Measurements from ENCODE around the gene CCDC182.

DNA sequence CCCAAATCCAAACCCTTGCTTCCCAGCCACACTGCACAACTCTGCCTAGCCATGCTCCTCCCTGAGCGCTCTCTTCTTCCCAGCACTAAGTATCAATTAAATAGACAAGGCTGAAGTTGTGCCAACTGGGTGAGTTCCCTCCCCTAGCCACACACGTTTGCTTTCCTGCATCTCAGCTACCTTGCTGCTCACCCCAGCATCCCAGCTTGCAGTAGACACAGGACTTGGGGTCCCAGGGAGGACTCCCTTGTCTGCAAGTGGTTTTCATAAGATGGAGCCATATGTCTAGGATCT is 4.9 kb downstream of the CCDC182 start:
- TF ChIP-seq POLR2A (IDR thresholded peaks at IDR 0.05; ENCODE audit: extremely low read depth, insufficient read length): no peak
- TF ChIP-seq, protein P1, sequence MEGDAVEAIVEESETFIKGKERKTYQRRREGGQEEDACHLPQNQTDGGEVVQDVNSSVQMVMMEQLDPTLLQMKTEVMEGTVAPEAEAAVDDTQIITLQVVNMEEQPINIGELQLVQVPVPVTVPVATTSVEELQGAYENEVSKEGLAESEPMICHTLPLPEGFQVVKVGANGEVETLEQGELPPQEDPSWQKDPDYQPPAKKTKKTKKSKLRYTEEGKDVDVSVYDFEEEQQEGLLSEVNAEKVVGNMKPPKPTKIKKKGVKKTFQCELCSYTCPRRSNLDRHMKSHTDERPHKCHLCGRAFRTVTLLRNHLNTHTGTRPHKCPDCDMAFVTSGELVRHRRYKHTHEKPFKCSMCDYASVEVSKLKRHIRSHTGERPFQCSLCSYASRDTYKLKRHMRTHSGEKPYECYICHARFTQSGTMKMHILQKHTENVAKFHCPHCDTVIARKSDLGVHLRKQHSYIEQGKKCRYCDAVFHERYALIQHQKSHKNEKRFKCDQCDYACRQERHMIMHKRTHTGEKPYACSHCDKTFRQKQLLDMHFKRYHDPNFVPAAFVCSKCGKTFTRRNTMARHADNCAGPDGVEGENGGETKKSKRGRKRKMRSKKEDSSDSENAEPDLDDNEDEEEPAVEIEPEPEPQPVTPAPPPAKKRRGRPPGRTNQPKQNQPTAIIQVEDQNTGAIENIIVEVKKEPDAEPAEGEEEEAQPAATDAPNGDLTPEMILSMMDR (IDR thresholded peaks at IDR 0.05; ENCODE audit: low read depth, low read length): no peak
- TF ChIP-seq, protein P2, sequence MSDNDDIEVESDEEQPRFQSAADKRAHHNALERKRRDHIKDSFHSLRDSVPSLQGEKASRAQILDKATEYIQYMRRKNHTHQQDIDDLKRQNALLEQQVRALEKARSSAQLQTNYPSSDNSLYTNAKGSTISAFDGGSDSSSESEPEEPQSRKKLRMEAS (IDR thresholded peaks at IDR 0.05; ENCODE audit: low read depth, low read length): no peak
